Heart right ventricle (tissue), 16 donors: Measurements from ENCODE around the gene OTUD7B. TPM values are rescaled to one million over a fixed set of nuclear protein-coding genes. Genes with fewer than 3 reads are reported as not detected.
"Not testable (repeated sequence)": the region's sequence is repeated elsewhere in the genome, so short reads cannot be mapped to it uniquely, and the experiment has no call there.

Experiments used
- ATAC-seq, 8 donors: fragments of 200-7000 bp; cut with Tn5 transposase; one replicate each; pipeline ENCODE4 v1.9.1; 2020; ENCODE audit warnings: mild to moderate bottlenecking in 8 of 8, moderate library complexity in 8 of 8, moderate number of reproducible peaks in 1 of 8
- DNase-seq, 2 donors: peaks; one replicate each; pipeline ENCODE4 v3.0.0-alpha.2; 2020
- H3K27ac ChIP-seq, 10 donors: fragments of 200-600 bp; sonication (generic) in 2 of 10; one replicate each; pipeline versions ENCODE4 v1.5.0 to v1.8.0; 2020 to 2022; ENCODE audit warnings: mild to moderate bottlenecking in 3 of 10
- H3K27me3 ChIP-seq, 7 donors: fragments of 200-600 bp; one replicate each; pipeline ENCODE4 v1.8.0; 2021 to 2022; ENCODE audit warnings: mild to moderate bottlenecking in 2 of 7
- H3K36me3 ChIP-seq, 9 donors: fragments of 200-600 bp; sonication (generic) in 1 of 9; one replicate each; pipeline versions ENCODE4 v1.5.0 to v1.8.0; 2020 to 2022; ENCODE audit warnings: mild to moderate bottlenecking in 2 of 9
- H3K4me1 ChIP-seq, 9 donors: fragments of 200-600 bp; sonication (generic) in 1 of 9; one replicate each; pipeline versions ENCODE4 v1.5.0 to v1.8.0; 2020 to 2022; ENCODE audit warnings: mild to moderate bottlenecking in 4 of 9
- H3K4me3 ChIP-seq, 10 donors: fragments of 200-600 bp; sonication (generic) in 2 of 10; one replicate each; pipeline versions ENCODE4 v1.5.0 to v1.8.0; 2020 to 2022; ENCODE audit warnings: mild to moderate bottlenecking in 7 of 10, moderate library complexity in 2 of 10
- H3K9me3 ChIP-seq, 11 donors: fragments of 200-600 bp in 10 of 11; sonication (generic) in 2 of 11; one replicate each; pipeline versions ENCODE4 v1.5.0 to v1.8.0; 2013 to 2022; ENCODE audit warnings: mild to moderate bottlenecking in 2 of 11, control low read depth in 1 of 11, moderate library complexity in 1 of 11
- CTCF ChIP-seq, 9 donors: fragments of 200-600 bp; sonication (generic) in 2 of 9; IDR thresholded peaks; one replicate each; pipeline versions ENCODE4 v1.5.0 to v1.8.0; 2021 to 2022; ENCODE audit warnings: antibody characterized with exemption in 9 of 9, mild to moderate bottlenecking in 5 of 9, moderate library complexity in 1 of 9
- WGBS, 2 donors: extraction: QIAGEN DNeasy Blood & Tissue Kit; methylation state at CpG; one replicate each; pipeline ENCODE4 v1.1.7; 2013; ENCODE audit warnings: inconsistent platforms in 1 of 2; 5-methylcytosine and 5-hydroxymethylcytosine counted together
- intact Hi-C, 10 donors: fragments of 100-400 bp; cut with DNase I; formaldehyde crosslinking; loops; one replicate each; pipeline versions ENCODE4 v1.11.1 to v1.14.2; 2022
- long read RNA-seq, 3 donors: library from polyadenylated mRNA; unstranded; transcript quantifications; one replicate each; pipeline ENCODE4 v2.0.0, GENCODE V29; 2020 to 2021
- polyA plus RNA-seq, 2 donors: library from polyadenylated mRNA; stranded (reverse); fragments of 200-250 nt; gene quantifications; one replicate each; pipeline ENCODE4 v1.2.3, GENCODE V29; 2013
- total RNA-seq, 10 donors: library from RNA; stranded (reverse); fragmentation: NEBNext Ultra II Directional in 3 of 10; extraction: Animal tissue kit (Norgen Biotek cat#: 25700) in 3 of 10; gene quantifications; one replicate each; pipeline versions ENCODE4 v1.2.1 to v1.2.4, GENCODE V29; 2021 to 2023
- donor health status: Arrhythmogenic right ventricular cardiomyopathy.
- donor health status: ischemic (EF 13 %, LVEDD 7.1; RV severe dilation, severe dysfunction).
- donor health status: healthy with polysubstance abuse.
- donor health status: DM: no; HTN: yes; CAD: no.
- donor health status: DM: no; HTN: no; CAD: no.
- donor health status: ischemic (EF 25% LVEDD 6.9; RV normal size, moderate dysfunction).
- donor health status: ischemic (EF 25% LVEDD 5.7; RV mildly dilated, moderate dysfunction).
- donor health status: healthy.
- donor health status: DM: yes; HTN: yes; CAD: no.
- donor health status: Ischemic cardiomyopathy.
- donor health status: ischemic (EF 35%, LVEDD 5.7; RV mildly dilated, moderate dysfunction).
- donor health status: nonischemic (EF 11% LVEDD 7.7; RV severe dilation, severe dysfunction).
- donor health status: DM: yes; HTN: yes; CAD: no.
- donor health status: PGD.
- donor health status: ischemic (EF 29% LVEDD 5.4; RV normal size, mild dysfunction).
- donor health status: nonischemic (EF 23%, LVEDD 6.1; RV moderate dilation, normal function).

Gene OTUD7B
- 10 to 100 TPM; 22.7 to 34.4 (median 28.9) TPM for total RNA-seq
- 1 to 10 TPM; 3.1 to 7.7 TPM for polyA plus RNA-seq
- long read RNA-seq, donor 1, partial matches to known transcripts = 0 of 9 reads
- long read RNA-seq, donor 1, other reads (novel, unspliced or antisense) = 9 of 9 reads
- long read RNA-seq, donor 2, full-length matches to known transcripts = 1 of 13 reads
- long read RNA-seq, donor 2, partial matches to known transcripts = 4 of 13 reads
- long read RNA-seq, donor 2, other reads (novel, unspliced or antisense) = 8 of 13 reads
- long read RNA-seq, donor 3, partial matches to known transcripts = 1 of 5 reads
- long read RNA-seq, donor 3, other reads (novel, unspliced or antisense) = 4 of 5 reads

- H3K4me3 ChIP-seq = peak within 1 kb of the TSS; percentile 81 to 97 (median 90)
- peak within 1 kb of the TSS; percentile 85 to 97 (median 95) for H3K27ac ChIP-seq
- intact Hi-C loops = loop anchor here in 2 of 10 donors (2.0 to 5.0 kb wide), 2 partner anchors 56 to 57 kb away; partner anchors contain the start of gene VPS45 (in 2 of the 2)
- peaks cover 0 to 96% (median 0%) of the 10 kb centered on the region in 7 donors for H3K27me3 ChIP-seq
- peaks cover 7 to 46% (median 35%) of the 10 kb centered on the region in 9 donors for H3K4me1 ChIP-seq
- peaks cover 0 to 9% (median 0%) of the 10 kb centered on the region in 9 donors for H3K36me3 ChIP-seq
- H3K9me3 ChIP-seq = no peaks in the 10 kb centered on the region
- TF ChIP-seq CTCF (IDR thresholded peaks at IDR 0.05) = peak in 3 of 9 donors; percentile 9 to 28 (median 21)
- peak; percentile 86 to 89 for DNase-seq
- peak; percentile 95 to 97 (median 96) for ATAC-seq
- 0 to 1% methylated on average over 48 to 59 of the region's 59 CpGs for WGBS, 2 donors
Measured at GRCh38 chr1:150010393-150011115, at the start of gene OTUD7B. TSS of gene OTUD7B (minus strand) at chr1:150010726. CDS start at chr1:149977510, 33,216 bp downstream.

DNA sequence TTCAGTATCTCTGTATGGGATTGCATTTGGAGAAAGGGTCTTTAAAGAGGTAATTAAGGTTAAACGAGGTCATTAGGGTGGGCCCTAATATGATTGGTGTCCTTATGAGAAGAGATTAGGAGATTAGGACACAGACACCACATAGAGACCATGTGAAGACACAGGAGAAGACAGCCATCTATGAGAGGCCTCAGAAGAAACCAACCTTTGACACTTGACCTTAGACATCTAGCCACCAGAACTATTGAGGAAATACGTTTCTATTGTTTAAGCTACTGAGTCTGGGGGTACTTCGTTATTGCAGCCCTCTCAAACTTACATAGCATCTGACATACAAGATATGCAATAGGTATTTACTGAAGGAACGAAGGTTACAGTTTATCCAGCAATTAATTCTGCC, 49.7 kb upstream of the OTUD7B start:
- Histone ChIP-seq H3K27ac (no peak overlapping the region), H3K36me3 (no peaks in the 10 kb centered on the region), H3K27me3 (no peaks in the 10 kb centered on the region), H3K4me3 (no peak overlapping the region), H3K9me3 (peaks cover 0 to 2% (median 0%) of the 10 kb centered on the region in 11 donors), H3K4me1 (peaks cover 0 to 17% (median 6%) of the 10 kb centered on the region in 9 donors)
- 70 to 79% methylated on average over 4 of the region's 4 CpGs for WGBS, 2 donors
- intact Hi-C loops = loop anchor here in 1 of 10 donors (10.0 kb wide), 1 partner anchor 55 kb away; no protein-coding TSS in a partner anchor
- ATAC-seq (no peak), DNase-seq (no peak)
- no peak for TF ChIP-seq CTCF (IDR thresholded peaks at IDR 0.05)

- intact Hi-C loops = loop anchor here in 2 of 10 donors (10.0 kb wide), 1 partner anchor 162 kb away; the partner anchor contains the start of gene BOLA1 (in 2 of the 2)
- DNase-seq (no peak), ATAC-seq (peak in 2 of 8 donors; percentile 37 to 56)
- H3K4me3 ChIP-seq = no peak overlapping the region
- no peak overlapping the region for H3K27ac ChIP-seq
- WGBS, 2 donors = 42 to 58% methylated on average over 1 of the region's 1 CpG
- H3K27me3 ChIP-seq = no peaks in the 10 kb centered on the region
- peaks cover 0 to 2% (median 0%) of the 10 kb centered on the region in 11 donors for H3K9me3 ChIP-seq
- peaks cover 0 to 27% (median 6%) of the 10 kb centered on the region in 9 donors for H3K4me1 ChIP-seq
- no peaks in the 10 kb centered on the region for H3K36me3 ChIP-seq
- TF ChIP-seq CTCF (IDR thresholded peaks at IDR 0.05) = no peak
Measured at GRCh38 chr1:150056407-150056806, 45.9 kb upstream of the OTUD7B start.

GRCh38 chr1:150055507-150055906, 45.0 kb upstream of the OTUD7B start:
- intact Hi-C loops = loop anchor here in 2 of 10 donors (10.0 kb wide), 1 partner anchor 161 kb away; the partner anchor contains the start of gene BOLA1 (in 2 of the 2)

More at GRCh38 chr1:150055507-150055906, 45.0 kb upstream of the OTUD7B start:
- not testable (repeated sequence) for H3K36me3 ChIP-seq, ATAC-seq, H3K27ac ChIP-seq, H3K9me3 ChIP-seq, H3K4me3 ChIP-seq, H3K27me3 ChIP-seq, DNase-seq
- H3K4me1 ChIP-seq = peaks cover 0 to 32% (median 6%) of the 10 kb centered on the region in 9 donors
- WGBS, 2 donors = 94 to 98% methylated on average over 4 of the region's 4 CpGs
